ENCODE measurements around the gene DEPP1. TPM values are rescaled to one million over a fixed set of nuclear protein-coding genes. Genes with fewer than 3 reads are reported as not detected.

Gene DEPP1
- total and polyA plus RNA-seq, 2 experiments from 2014 or later, result 0.37 to 1.3 TPM

Other genes with a start within 250 kb of the DEPP1 start
- gene TMEM72, start 67.5 kb downstream of the DEPP1 start, total RNA-seq (2014; rRNA removed; shearing (Covaris generic)), result not detected in 2 replicates
- not detected in 2 replicates for gene TMEM72, start 67.5 kb downstream of the DEPP1 start, polyA plus RNA-seq (2016; fragmentation: Nextera tagmentation; extraction: Ambion mirVana)
- gene RASSF4, start 19.0 kb downstream of the DEPP1 start, total RNA-seq (2014; rRNA removed; shearing (Covaris generic)), result 10.3 and 12.4 TPM in 2 replicates
- gene RASSF4, start 19.0 kb downstream of the DEPP1 start, polyA plus RNA-seq (2016; fragmentation: Nextera tagmentation; extraction: Ambion mirVana), result 13.6 and 17.8 TPM in 2 replicates
- gene ZNF22, start 22.1 kb upstream of the DEPP1 start, total RNA-seq (2014; rRNA removed; shearing (Covaris generic)), result 38.7 and 40.5 TPM in 2 replicates
- 72.8 and 81.8 TPM in 2 replicates for gene ZNF22, start 22.1 kb upstream of the DEPP1 start, polyA plus RNA-seq (2016; fragmentation: Nextera tagmentation; extraction: Ambion mirVana)